Measurements from ENCODE around the gene DYNLRB1.

DNA sequence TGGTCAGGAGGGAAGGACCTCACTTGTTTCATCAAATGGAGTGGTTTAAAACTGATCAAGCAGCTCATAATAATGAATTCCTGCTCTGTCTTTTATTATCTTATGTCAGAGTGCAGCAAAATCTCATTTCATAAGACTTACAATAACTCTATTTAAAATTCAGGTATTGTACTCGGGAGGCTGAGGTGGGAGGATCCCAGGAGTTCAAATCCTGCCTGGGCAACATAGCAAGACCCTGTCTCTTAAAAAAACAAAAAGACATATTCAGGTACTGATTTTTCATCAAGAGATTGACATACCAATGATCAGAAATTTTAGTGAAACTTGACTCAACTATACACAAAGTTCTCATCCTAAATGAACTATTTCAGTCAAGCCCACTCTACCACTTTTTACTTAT lies 5.6 kb upstream of the DYNLRB1 start:
- TF ChIP-seq, protein P1, sequence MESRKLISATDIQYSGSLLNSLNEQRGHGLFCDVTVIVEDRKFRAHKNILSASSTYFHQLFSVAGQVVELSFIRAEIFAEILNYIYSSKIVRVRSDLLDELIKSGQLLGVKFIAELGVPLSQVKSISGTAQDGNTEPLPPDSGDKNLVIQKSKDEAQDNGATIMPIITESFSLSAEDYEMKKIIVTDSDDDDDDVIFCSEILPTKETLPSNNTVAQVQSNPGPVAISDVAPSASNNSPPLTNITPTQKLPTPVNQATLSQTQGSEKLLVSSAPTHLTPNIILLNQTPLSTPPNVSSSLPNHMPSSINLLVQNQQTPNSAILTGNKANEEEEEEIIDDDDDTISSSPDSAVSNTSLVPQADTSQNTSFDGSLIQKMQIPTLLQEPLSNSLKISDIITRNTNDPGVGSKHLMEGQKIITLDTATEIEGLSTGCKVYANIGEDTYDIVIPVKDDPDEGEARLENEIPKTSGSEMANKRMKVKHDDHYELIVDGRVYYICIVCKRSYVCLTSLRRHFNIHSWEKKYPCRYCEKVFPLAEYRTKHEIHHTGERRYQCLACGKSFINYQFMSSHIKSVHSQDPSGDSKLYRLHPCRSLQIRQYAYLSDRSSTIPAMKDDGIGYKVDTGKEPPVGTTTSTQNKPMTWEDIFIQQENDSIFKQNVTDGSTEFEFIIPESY (IDR thresholded peaks at IDR 0.05): no peak
- TF ChIP-seq, protein P2, sequence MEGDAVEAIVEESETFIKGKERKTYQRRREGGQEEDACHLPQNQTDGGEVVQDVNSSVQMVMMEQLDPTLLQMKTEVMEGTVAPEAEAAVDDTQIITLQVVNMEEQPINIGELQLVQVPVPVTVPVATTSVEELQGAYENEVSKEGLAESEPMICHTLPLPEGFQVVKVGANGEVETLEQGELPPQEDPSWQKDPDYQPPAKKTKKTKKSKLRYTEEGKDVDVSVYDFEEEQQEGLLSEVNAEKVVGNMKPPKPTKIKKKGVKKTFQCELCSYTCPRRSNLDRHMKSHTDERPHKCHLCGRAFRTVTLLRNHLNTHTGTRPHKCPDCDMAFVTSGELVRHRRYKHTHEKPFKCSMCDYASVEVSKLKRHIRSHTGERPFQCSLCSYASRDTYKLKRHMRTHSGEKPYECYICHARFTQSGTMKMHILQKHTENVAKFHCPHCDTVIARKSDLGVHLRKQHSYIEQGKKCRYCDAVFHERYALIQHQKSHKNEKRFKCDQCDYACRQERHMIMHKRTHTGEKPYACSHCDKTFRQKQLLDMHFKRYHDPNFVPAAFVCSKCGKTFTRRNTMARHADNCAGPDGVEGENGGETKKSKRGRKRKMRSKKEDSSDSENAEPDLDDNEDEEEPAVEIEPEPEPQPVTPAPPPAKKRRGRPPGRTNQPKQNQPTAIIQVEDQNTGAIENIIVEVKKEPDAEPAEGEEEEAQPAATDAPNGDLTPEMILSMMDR (IDR thresholded peaks at IDR 0.05; ENCODE audit: low read depth, low read length, missing input control): no peak
- TF ChIP-seq, protein P3, sequence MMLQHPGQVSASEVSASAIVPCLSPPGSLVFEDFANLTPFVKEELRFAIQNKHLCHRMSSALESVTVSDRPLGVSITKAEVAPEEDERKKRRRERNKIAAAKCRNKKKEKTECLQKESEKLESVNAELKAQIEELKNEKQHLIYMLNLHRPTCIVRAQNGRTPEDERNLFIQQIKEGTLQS (IDR thresholded peaks at IDR 0.05): no peak
- TF ChIP-seq RXRA (IDR thresholded peaks at IDR 0.05) (no peak), SP1 (IDR thresholded peaks at IDR 0.05) (no peak), JUND (IDR thresholded peaks at IDR 0.05) (no peak), TAF1 (conservative IDR thresholded peaks at IDR 0.05) (no peak), GABPA (IDR thresholded peaks at IDR 0.05 in 1 of 2, conservative IDR thresholded peaks at IDR 0.05 in 1 of 2) (no peak), FOXA2 (IDR thresholded peaks at IDR 0.05) (no peak), EGR1 (IDR thresholded peaks at IDR 0.05; ENCODE audit: low read depth in 2 of 2) (no peak), RAD21 (IDR thresholded peaks at IDR 0.05) (no peak), FOXA1 (IDR thresholded peaks at IDR 0.05) (no peak)
- TF ChIP-seq, protein P4, sequence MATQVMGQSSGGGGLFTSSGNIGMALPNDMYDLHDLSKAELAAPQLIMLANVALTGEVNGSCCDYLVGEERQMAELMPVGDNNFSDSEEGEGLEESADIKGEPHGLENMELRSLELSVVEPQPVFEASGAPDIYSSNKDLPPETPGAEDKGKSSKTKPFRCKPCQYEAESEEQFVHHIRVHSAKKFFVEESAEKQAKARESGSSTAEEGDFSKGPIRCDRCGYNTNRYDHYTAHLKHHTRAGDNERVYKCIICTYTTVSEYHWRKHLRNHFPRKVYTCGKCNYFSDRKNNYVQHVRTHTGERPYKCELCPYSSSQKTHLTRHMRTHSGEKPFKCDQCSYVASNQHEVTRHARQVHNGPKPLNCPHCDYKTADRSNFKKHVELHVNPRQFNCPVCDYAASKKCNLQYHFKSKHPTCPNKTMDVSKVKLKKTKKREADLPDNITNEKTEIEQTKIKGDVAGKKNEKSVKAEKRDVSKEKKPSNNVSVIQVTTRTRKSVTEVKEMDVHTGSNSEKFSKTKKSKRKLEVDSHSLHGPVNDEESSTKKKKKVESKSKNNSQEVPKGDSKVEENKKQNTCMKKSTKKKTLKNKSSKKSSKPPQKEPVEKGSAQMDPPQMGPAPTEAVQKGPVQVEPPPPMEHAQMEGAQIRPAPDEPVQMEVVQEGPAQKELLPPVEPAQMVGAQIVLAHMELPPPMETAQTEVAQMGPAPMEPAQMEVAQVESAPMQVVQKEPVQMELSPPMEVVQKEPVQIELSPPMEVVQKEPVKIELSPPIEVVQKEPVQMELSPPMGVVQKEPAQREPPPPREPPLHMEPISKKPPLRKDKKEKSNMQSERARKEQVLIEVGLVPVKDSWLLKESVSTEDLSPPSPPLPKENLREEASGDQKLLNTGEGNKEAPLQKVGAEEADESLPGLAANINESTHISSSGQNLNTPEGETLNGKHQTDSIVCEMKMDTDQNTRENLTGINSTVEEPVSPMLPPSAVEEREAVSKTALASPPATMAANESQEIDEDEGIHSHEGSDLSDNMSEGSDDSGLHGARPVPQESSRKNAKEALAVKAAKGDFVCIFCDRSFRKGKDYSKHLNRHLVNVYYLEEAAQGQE (IDR thresholded peaks at IDR 0.05): no peak
- TF ChIP-seq, protein P5, sequence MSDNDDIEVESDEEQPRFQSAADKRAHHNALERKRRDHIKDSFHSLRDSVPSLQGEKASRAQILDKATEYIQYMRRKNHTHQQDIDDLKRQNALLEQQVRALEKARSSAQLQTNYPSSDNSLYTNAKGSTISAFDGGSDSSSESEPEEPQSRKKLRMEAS (IDR thresholded peaks at IDR 0.05): no peak
